ENCODE results near the gene NEDD4L.

The NEDD4L gene

GRCh38 chr18:58234359-58234741 lies 190.3 kb downstream of the NEDD4L start:
- Histone ChIP-seq H3K9ac (ENCODE audit: low read depth, low read length) (no peak overlapping the region), H3K4me1 (ENCODE audit: insufficient read depth, low read length) (peaks cover 7% of the 10 kb centered on the region), H3K9me3 (ENCODE audit: control insufficient read depth, insufficient read depth, low read length) (peaks cover 2% of the 10 kb centered on the region; the same call in 1 of the 2 replicates), H3K36me3 (ENCODE audit: insufficient read depth, low read length) (no peaks in the 10 kb centered on the region)

GRCh38 chr18:58235001-58235436 lies 191.0 kb downstream of the NEDD4L start:
- H3K36me3 ChIP-seq (ENCODE audit: insufficient read depth, low read length): no peaks in the 10 kb centered on the region
- H3K9me3 ChIP-seq (ENCODE audit: control insufficient read depth, insufficient read depth, low read length): peaks cover 2% of the 10 kb centered on the region; the same call in 1 of the 2 replicates
- no peak overlapping the region for H3K9ac ChIP-seq (ENCODE audit: low read depth, low read length)
- peaks cover 6% of the 10 kb centered on the region for H3K4me1 ChIP-seq (ENCODE audit: insufficient read depth, low read length)

GRCh38 chr18:58239879-58240278 lies 195.9 kb downstream of the NEDD4L start:
- Histone ChIP-seq H3K9me3 (ENCODE audit: control insufficient read depth, insufficient read depth, low read length) (no peaks in the 10 kb centered on the region), H3K36me3 (ENCODE audit: insufficient read depth, low read length) (no peaks in the 10 kb centered on the region), H3K9ac (ENCODE audit: low read depth, low read length) (no peak overlapping the region), H3K4me1 (ENCODE audit: insufficient read depth, low read length) (0 out of 2 replicates have a peak, but pooled peaks cover 6% of the 10 kb centered on the region)

- 0 out of 2 replicates have a peak, but pooled peaks cover 6% of the 10 kb centered on the region for H3K4me1 ChIP-seq (ENCODE audit: insufficient read depth, low read length)
- H3K36me3 ChIP-seq (ENCODE audit: insufficient read depth, low read length): no peaks in the 10 kb centered on the region
- H3K9me3 ChIP-seq (ENCODE audit: control insufficient read depth, insufficient read depth, low read length): no peaks in the 10 kb centered on the region
- H3K9ac ChIP-seq (ENCODE audit: low read depth, low read length): no peak overlapping the region
Measured at GRCh38 chr18:58241026-58241679, 197.1 kb downstream of the NEDD4L start.

GRCh38 chr18:58241877-58242276 lies 197.9 kb downstream of the NEDD4L start:
- Histone ChIP-seq H3K9ac (ENCODE audit: low read depth, low read length) (no peak overlapping the region), H3K4me1 (ENCODE audit: insufficient read depth, low read length) (peaks cover 8% of the 10 kb centered on the region; the same call in 1 of the 2 replicates), H3K36me3 (ENCODE audit: insufficient read depth, low read length) (no peaks in the 10 kb centered on the region), H3K9me3 (ENCODE audit: control insufficient read depth, insufficient read depth, low read length) (no peaks in the 10 kb centered on the region)

- Histone ChIP-seq H3K9me3 (ENCODE audit: control insufficient read depth, insufficient read depth, low read length) (no peaks in the 10 kb centered on the region), H3K9ac (ENCODE audit: low read depth, low read length) (no peak overlapping the region), H3K4me1 (ENCODE audit: insufficient read depth, low read length) (peaks cover 13% of the 10 kb centered on the region; the same call in 1 of the 2 replicates)
Measured at GRCh38 chr18:58242435-58242834, 198.4 kb downstream of the NEDD4L start.

GRCh38 chr18:58242968-58243367 lies 198.9 kb downstream of the NEDD4L start:
- Histone ChIP-seq H3K4me1 (ENCODE audit: insufficient read depth, low read length) (peaks cover 16% of the 10 kb centered on the region; the same call in 1 of the 2 replicates), H3K36me3 (ENCODE audit: insufficient read depth, low read length) (no peaks in the 10 kb centered on the region), H3K9ac (ENCODE audit: low read depth, low read length) (no peak overlapping the region), H3K9me3 (ENCODE audit: control insufficient read depth, insufficient read depth, low read length) (no peaks in the 10 kb centered on the region)

More at GRCh38 chr18:58242435-58242834, 198.4 kb downstream of the NEDD4L start:
- no peaks in the 10 kb centered on the region for H3K36me3 ChIP-seq (ENCODE audit: insufficient read depth, low read length)

GRCh38 chr18:58243401-58243800 lies 199.4 kb downstream of the NEDD4L start:
- Histone ChIP-seq H3K4me1 (ENCODE audit: insufficient read depth, low read length) (peaks cover 16% of the 10 kb centered on the region; the same call in 1 of the 2 replicates), H3K36me3 (ENCODE audit: insufficient read depth, low read length) (no peaks in the 10 kb centered on the region), H3K9me3 (ENCODE audit: control insufficient read depth, insufficient read depth, low read length) (no peaks in the 10 kb centered on the region), H3K9ac (ENCODE audit: low read depth, low read length) (no peak overlapping the region)

GRCh38 chr18:58247363-58247834 lies 203.4 kb downstream of the NEDD4L start:
- H3K9me3 ChIP-seq (ENCODE audit: control insufficient read depth, insufficient read depth, low read length): no peaks in the 10 kb centered on the region
- peaks cover 12% of the 10 kb centered on the region for H3K4me1 ChIP-seq (ENCODE audit: insufficient read depth, low read length)
- H3K36me3 ChIP-seq (ENCODE audit: insufficient read depth, low read length): no peaks in the 10 kb centered on the region; the same call in 1 of the 2 replicates
- H3K9ac ChIP-seq (ENCODE audit: low read depth, low read length): peak overlapping the region; percentile 19; the same call in 1 of the 2 replicates

- Histone ChIP-seq H3K9me3 (ENCODE audit: control insufficient read depth, insufficient read depth, low read length) (no peaks in the 10 kb centered on the region), H3K9ac (ENCODE audit: low read depth, low read length) (no peak overlapping the region)
Measured at GRCh38 chr18:58249712-58250111, 205.7 kb downstream of the NEDD4L start.

GRCh38 chr18:58251416-58251815 lies 207.4 kb downstream of the NEDD4L start:
- H3K9me3 ChIP-seq (ENCODE audit: control insufficient read depth, insufficient read depth, low read length): no peaks in the 10 kb centered on the region
- H3K4me1 ChIP-seq (ENCODE audit: insufficient read depth, low read length): peaks cover 36% of the 10 kb centered on the region
- H3K9ac ChIP-seq (ENCODE audit: low read depth, low read length): no peak overlapping the region
- no peaks in the 10 kb centered on the region; the same call in 1 of the 2 replicates for H3K36me3 ChIP-seq (ENCODE audit: insufficient read depth, low read length)

More at GRCh38 chr18:58249712-58250111, 205.7 kb downstream of the NEDD4L start:
- peaks cover 28% of the 10 kb centered on the region for H3K4me1 ChIP-seq (ENCODE audit: insufficient read depth, low read length)
- no peaks in the 10 kb centered on the region; the same call in 1 of the 2 replicates for H3K36me3 ChIP-seq (ENCODE audit: insufficient read depth, low read length)

GRCh38 chr18:58252166-58252565 lies 208.1 kb downstream of the NEDD4L start:
- no peaks in the 10 kb centered on the region for H3K9me3 ChIP-seq (ENCODE audit: control insufficient read depth, insufficient read depth, low read length)
- H3K36me3 ChIP-seq (ENCODE audit: insufficient read depth, low read length): no peaks in the 10 kb centered on the region; the same call in 1 of the 2 replicates
- peaks cover 32% of the 10 kb centered on the region for H3K4me1 ChIP-seq (ENCODE audit: insufficient read depth, low read length)

GRCh38 chr18:58253318-58253717 lies 209.3 kb downstream of the NEDD4L start:
- Histone ChIP-seq H3K36me3 (ENCODE audit: insufficient read depth, low read length) (no peaks in the 10 kb centered on the region; the same call in 1 of the 2 replicates), H3K9me3 (ENCODE audit: control insufficient read depth, insufficient read depth, low read length) (no peaks in the 10 kb centered on the region), H3K4me1 (ENCODE audit: insufficient read depth, low read length) (peaks cover 26% of the 10 kb centered on the region), H3K9ac (ENCODE audit: low read depth, low read length) (no peak overlapping the region)

More at GRCh38 chr18:58252166-58252565, 208.1 kb downstream of the NEDD4L start:
- H3K9ac ChIP-seq (ENCODE audit: low read depth, low read length): no peak overlapping the region

GRCh38 chr18:58253871-58254270 lies 209.8 kb downstream of the NEDD4L start:
- peaks cover 26% of the 10 kb centered on the region for H3K4me1 ChIP-seq (ENCODE audit: insufficient read depth, low read length)
- H3K9me3 ChIP-seq (ENCODE audit: control insufficient read depth, insufficient read depth, low read length): no peaks in the 10 kb centered on the region; the same call in 1 of the 2 replicates
- H3K9ac ChIP-seq (ENCODE audit: low read depth, low read length): no peak overlapping the region
- no peaks in the 10 kb centered on the region; the same call in 1 of the 2 replicates for H3K36me3 ChIP-seq (ENCODE audit: insufficient read depth, low read length)

Measured in ES-I3 (cell line).